SK-N-SH (cell line): ENCODE measurements around the gene SNN. TPM values are rescaled to one million over a fixed set of nuclear protein-coding genes. Genes with fewer than 3 reads are reported as not detected.

Experiments
- CTCF ChIA-PET: fragments of 300-600, 350-600 bp; formaldehyde crosslinking; extraction: SDS; loops from one replicate; lab custom pipeline; 2021; lab: Yijun Ruan, JAX
- POLR2A ChIA-PET: fragments of 350-600 bp; sonication (Branson Sonifier 250); formaldehyde crosslinking; extraction: SDS; loops from one replicate; lab custom pipeline; 2020; ENCODE audit warnings: antibody characterized with exemption, inconsistent platforms; lab: Yijun Ruan, JAX
- DNase-seq: peaks from one replicate; pipeline ENCODE4 v3.0.0; 2012
- H2AFZ ChIP-seq: fragments of 200-600 bp; sonication (generic); 2 replicates; pipeline ENCODE4 v1.8.1; 2016; ENCODE audit warnings: antibody characterized with exemption, mild to moderate bottlenecking, low read depth
- H3F3A ChIP-seq: fragments of 200-600 bp; sonication (generic); replicated peaks from 2 replicates; pipeline ENCODE3; 2016; ENCODE audit warnings: antibody characterized with exemption, mild to moderate bottlenecking; ENCODE audit not compliant: insufficient read depth
- H3K27ac ChIP-seq, 2 experiments: fragments of 200-500 bp in 1 of 2; fragments of 200-600 bp in 1 of 2; sonication (Bioruptor generic) in 1 of 2; sonication (generic), shearing (Covaris generic) in 1 of 2; 2 replicates each; pipeline versions ENCODE4 v1.5.1 to v1.6.1; 2014 to 2016; ENCODE audit warnings: low read depth in 2 of 2, inconsistent platforms in 1 of 2, low read length in 1 of 2, mild to moderate bottlenecking in 1 of 2, mixed read lengths in 1 of 2
- H3K27me3 ChIP-seq: fragments of 200-600 bp; sonication (generic), shearing (Covaris generic); 2 replicates; pipeline ENCODE4 v1.6.1; 2016; ENCODE audit warnings: mixed run types; ENCODE audit not compliant: insufficient read depth
- H3K36me3 ChIP-seq, 2 experiments: fragments of 200-500 bp in 1 of 2; fragments of 200-600 bp in 1 of 2; sonication (Bioruptor generic) in 1 of 2; sonication (generic) in 1 of 2; replicated peaks in 1 of 2; 2 replicates each; pipeline versions ENCODE3 to v1.5.1; 2014 to 2016; ENCODE audit warnings: low read length in 1 of 2, mild to moderate bottlenecking in 1 of 2; ENCODE audit not compliant: insufficient read depth in 2 of 2, control insufficient read depth in 1 of 2
- H3K4me1 ChIP-seq, 2 experiments: fragments of 200-500 bp in 1 of 2; fragments of 200-600 bp in 1 of 2; sonication (Bioruptor generic) in 1 of 2; sonication (generic), shearing (Covaris generic) in 1 of 2; 2 replicates each; pipeline versions ENCODE4 v1.5.1 to v1.6.1; 2014 to 2016; ENCODE audit warnings: low read depth in 1 of 2, low read length in 1 of 2, mixed run types in 1 of 2; ENCODE audit not compliant: insufficient read depth in 2 of 2, control insufficient read depth in 1 of 2
- H3K4me2 ChIP-seq: fragments of 200-600 bp; sonication (generic), shearing (Covaris generic); 2 replicates; pipeline ENCODE4 v1.6.1; 2017; ENCODE audit warnings: mixed run types
- H3K4me3 ChIP-seq, 2 experiments: fragments of 200-500 bp in 1 of 2; fragments of 200-600 bp in 1 of 2; sonication (Bioruptor generic) in 1 of 2; sonication (generic), shearing (Covaris generic) in 1 of 2; 2 replicates each; pipeline versions ENCODE4 v1.5.1 to v1.8.1; 2014 to 2016; ENCODE audit warnings: low read depth in 2 of 2, inconsistent platforms in 1 of 2, low read length in 1 of 2, mild to moderate bottlenecking in 1 of 2, mixed read lengths in 1 of 2, moderate library complexity in 1 of 2
- H3K79me2 ChIP-seq: fragments of 200-600 bp; sonication (generic); 2 replicates; pipeline ENCODE4 v1.8.1; 2017; ENCODE audit warnings: mild to moderate bottlenecking; ENCODE audit not compliant: insufficient read depth
- H3K9ac ChIP-seq: fragments of 200-600 bp; sonication (generic); 2 replicates; pipeline ENCODE4 v1.6.1; 2017; ENCODE audit warnings: mixed run types
- H3K9me2 ChIP-seq: fragments of 200-600 bp; sonication (generic); 2 replicates; pipeline ENCODE4 v1.6.1; 2017; ENCODE audit warnings: mixed run types
- H3K9me3 ChIP-seq: fragments of 200-600 bp; sonication (generic); 2 replicates; pipeline ENCODE4 v1.6.1; 2017; ENCODE audit warnings: mixed run types, mild to moderate bottlenecking, moderate library complexity
- H4K20me1 ChIP-seq: fragments of 200-600 bp; sonication (generic); 2 replicates; pipeline ENCODE4 v1.6.1; 2017; ENCODE audit warnings: mild to moderate bottlenecking, mixed run types; ENCODE audit not compliant: insufficient read depth
- ELF1 ChIP-seq: IDR thresholded peaks from 2 replicates; pipeline ENCODE4 v1.4.0; 2012
- GATA2 ChIP-seq: sonication (generic); formaldehyde crosslinking; IDR thresholded peaks from 2 replicates; pipeline ENCODE4 v1.5.0; 2020; ENCODE audit warnings: mild to moderate bottlenecking, missing genetic modification reagents
- MEF2A ChIP-seq: IDR thresholded peaks from 2 replicates; pipeline ENCODE4 v1.4.0; 2012; ENCODE audit warnings: low read depth, borderline replicate concordance
- MXI1 ChIP-seq: IDR thresholded peaks from 2 replicates; pipeline ENCODE4 v1.6.1; 2012; ENCODE audit warnings: mild to moderate bottlenecking, low read depth, low read length, improper control_type of control experiment
- POLR2AphosphoS5 ChIP-seq: IDR thresholded peaks from 2 replicates; pipeline ENCODE4 v1.6.1; 2012; ENCODE audit warnings: low read depth, low read length
- RAD21 ChIP-seq: IDR thresholded peaks from 2 replicates; pipeline ENCODE4 v1.6.1; 2012; ENCODE audit warnings: mild to moderate bottlenecking, low read length
- RCOR1 ChIP-seq: fragments of 150-350 bp; IDR thresholded peaks from 2 replicates; pipeline ENCODE4 v1.6.1; 2017; ENCODE audit warnings: antibody characterized with exemption, low read length
- SIN3A ChIP-seq: IDR thresholded peaks from 2 replicates; pipeline ENCODE4 v1.6.1; 2012; ENCODE audit warnings: low read depth, mild to moderate bottlenecking, low read length, moderate library complexity, borderline replicate concordance
- SMC3 ChIP-seq: IDR thresholded peaks from 2 replicates; pipeline ENCODE4 v1.6.1; 2012; ENCODE audit warnings: low read depth, low read length, improper control_type of control experiment
- TCF12 ChIP-seq: IDR thresholded peaks from 2 replicates; pipeline ENCODE4 v1.4.0; 2012
- WGBS: methylation state at CpG from one replicate; pipeline ENCODE4 v1.1.6; 2017; ENCODE audit warnings: low lambda C conversion rate; 5-methylcytosine and 5-hydroxymethylcytosine counted together
- polyA plus RNA-seq, 3 experiments: library from polyadenylated mRNA; depleted of rRNA; stranded (reverse); fragments of >200 nt; gene quantifications; 2 replicates each; pipeline ENCODE4 v1.2.3, GENCODE V29; 2012
- TF ChIP-seq, protein P1 (sequence below): fragments of 200-600 bp; sonication (generic); IDR thresholded peaks from 2 replicates; pipeline ENCODE4 v1.6.1; 2017; ENCODE audit warnings: antibody characterized with exemption, mild to moderate bottlenecking, moderate library complexity
- TF ChIP-seq, protein P2 (sequence below): IDR thresholded peaks from 2 replicates; pipeline ENCODE4 v1.4.0; 2012; ENCODE audit warnings: low read depth, borderline replicate concordance
- TF ChIP-seq, protein P3 (sequence below): IDR thresholded peaks from 2 replicates; pipeline ENCODE4; 2012
- TF ChIP-seq, protein P4 (sequence below): fragments of 150-350 bp; IDR thresholded peaks from 2 replicates; pipeline ENCODE4 v1.6.1; 2016; ENCODE audit warnings: mild to moderate bottlenecking, low read depth, low read length

SNN gene
- polyA plus RNA-seq, 1 of the 3 experiments (the other 2 are of a cell fraction) = 15.4 TPM

DNA sequence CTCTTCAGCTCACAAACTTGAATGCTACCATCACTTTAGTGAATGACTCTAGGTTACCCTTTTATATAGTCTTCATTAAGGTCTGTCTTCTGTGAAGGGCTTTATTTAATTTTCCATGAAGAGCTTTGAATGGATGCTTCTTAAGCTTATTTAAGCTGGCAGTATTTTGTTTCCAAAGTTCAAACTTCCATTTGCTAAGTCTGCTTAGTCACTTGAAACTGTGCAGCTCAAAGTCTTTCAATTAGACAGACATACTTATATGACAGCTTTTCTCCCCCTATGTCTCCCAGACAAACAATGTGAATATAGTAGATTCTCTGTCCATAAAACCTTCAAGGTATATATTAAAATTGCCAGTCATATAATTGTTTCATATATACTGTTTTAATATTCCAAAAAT is 50.9 kb downstream of the SNN start:
- H3K4me3 ChIP-seq = no peak overlapping the region
- no peak for DNase-seq

DNA sequence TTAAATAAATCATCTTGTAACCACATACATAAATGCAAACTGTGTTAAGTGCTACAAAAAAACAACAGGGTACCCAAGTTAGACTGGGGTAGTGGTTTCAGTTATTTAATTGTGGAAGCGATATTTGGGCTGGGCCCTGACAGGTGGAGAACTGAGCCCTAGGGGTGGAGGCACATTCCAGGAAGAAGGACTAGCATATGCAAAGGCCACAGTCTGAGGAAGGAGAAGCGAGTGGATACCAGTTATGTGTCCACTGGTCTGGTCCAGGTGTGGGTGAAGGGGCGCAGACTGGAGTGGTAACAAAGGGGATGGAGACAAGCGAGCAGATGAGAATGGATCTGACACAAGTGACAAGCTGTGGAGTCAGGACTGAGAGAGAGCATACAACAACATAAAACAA is 51.5 kb downstream of the SNN start:
- Histone ChIP-seq H3K9me2 (no peaks in the 10 kb centered on the region), H3K4me2 (no peak overlapping the region), H3K4me3 (no peak overlapping the region), H3K36me3 (peaks cover 26 to 68% of the 10 kb centered on the region in 2 experiments), H3K27me3 (no peaks in the 10 kb centered on the region), H3K79me2 (peaks cover 12% of the 10 kb centered on the region), H3K9ac (no peak overlapping the region), H3F3A (peaks cover 10% of the 10 kb centered on the region), H3K4me1 (peaks cover 0 to 4% of the 10 kb centered on the region in 2 experiments; a peak in 1 of 4 replicates), H4K20me1 (no peaks in the 10 kb centered on the region), H2AFZ (no peak overlapping the region), H3K9me3 (no peaks in the 10 kb centered on the region), H3K27ac (no peak overlapping the region)
- POLR2A ChIA-PET = no interaction called here
- CTCF ChIA-PET = interaction anchor here (2.2 kb wide), 1 partner anchor 323 kb away, joined by 14 read pairs; no protein-coding TSS in a partner anchor
- DNase-seq = no peak
- 100% methylated on average over 4 of the region's 4 CpGs for whole genome bisulfite sequencing
- no peak for TF ChIP-seq RAD21
- TF ChIP-seq SMC3 = no peak

More for the DNA sequence above, 50.9 kb downstream of the SNN start:
- Histone ChIP-seq H3K27ac (no peak overlapping the region; a peak in 1 of 4 replicates), H3K27me3 (no peaks in the 10 kb centered on the region), H3K9me2 (no peaks in the 10 kb centered on the region), H3K4me2 (no peak overlapping the region), H3K9me3 (no peaks in the 10 kb centered on the region), H3K9ac (no peak overlapping the region), H2AFZ (no peak overlapping the region), H3K4me1 (peaks cover 0 to 4% of the 10 kb centered on the region in 2 experiments; a peak in 1 of 4 replicates), H4K20me1 (no peaks in the 10 kb centered on the region), H3K36me3 (peaks cover 26 to 68% of the 10 kb centered on the region in 2 experiments), H3K79me2 (peaks cover 15% of the 10 kb centered on the region), H3F3A (peaks cover 10% of the 10 kb centered on the region)
- CTCF ChIA-PET = interaction anchor here (1.1 to 2.2 kb wide), 3 partner anchors 187 to 322 kb away, joined by 5 to 14 read pairs (median 5); no protein-coding TSS in a partner anchor
- TF ChIP-seq SMC3 (no peak), SIN3A (no peak), MEF2A (no peak), ELF1 (no peak), MXI1 (no peak)
- TF ChIP-seq, protein P1, sequence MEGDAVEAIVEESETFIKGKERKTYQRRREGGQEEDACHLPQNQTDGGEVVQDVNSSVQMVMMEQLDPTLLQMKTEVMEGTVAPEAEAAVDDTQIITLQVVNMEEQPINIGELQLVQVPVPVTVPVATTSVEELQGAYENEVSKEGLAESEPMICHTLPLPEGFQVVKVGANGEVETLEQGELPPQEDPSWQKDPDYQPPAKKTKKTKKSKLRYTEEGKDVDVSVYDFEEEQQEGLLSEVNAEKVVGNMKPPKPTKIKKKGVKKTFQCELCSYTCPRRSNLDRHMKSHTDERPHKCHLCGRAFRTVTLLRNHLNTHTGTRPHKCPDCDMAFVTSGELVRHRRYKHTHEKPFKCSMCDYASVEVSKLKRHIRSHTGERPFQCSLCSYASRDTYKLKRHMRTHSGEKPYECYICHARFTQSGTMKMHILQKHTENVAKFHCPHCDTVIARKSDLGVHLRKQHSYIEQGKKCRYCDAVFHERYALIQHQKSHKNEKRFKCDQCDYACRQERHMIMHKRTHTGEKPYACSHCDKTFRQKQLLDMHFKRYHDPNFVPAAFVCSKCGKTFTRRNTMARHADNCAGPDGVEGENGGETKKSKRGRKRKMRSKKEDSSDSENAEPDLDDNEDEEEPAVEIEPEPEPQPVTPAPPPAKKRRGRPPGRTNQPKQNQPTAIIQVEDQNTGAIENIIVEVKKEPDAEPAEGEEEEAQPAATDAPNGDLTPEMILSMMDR = no peak
- POLR2A ChIA-PET = no interaction called here

DNA sequence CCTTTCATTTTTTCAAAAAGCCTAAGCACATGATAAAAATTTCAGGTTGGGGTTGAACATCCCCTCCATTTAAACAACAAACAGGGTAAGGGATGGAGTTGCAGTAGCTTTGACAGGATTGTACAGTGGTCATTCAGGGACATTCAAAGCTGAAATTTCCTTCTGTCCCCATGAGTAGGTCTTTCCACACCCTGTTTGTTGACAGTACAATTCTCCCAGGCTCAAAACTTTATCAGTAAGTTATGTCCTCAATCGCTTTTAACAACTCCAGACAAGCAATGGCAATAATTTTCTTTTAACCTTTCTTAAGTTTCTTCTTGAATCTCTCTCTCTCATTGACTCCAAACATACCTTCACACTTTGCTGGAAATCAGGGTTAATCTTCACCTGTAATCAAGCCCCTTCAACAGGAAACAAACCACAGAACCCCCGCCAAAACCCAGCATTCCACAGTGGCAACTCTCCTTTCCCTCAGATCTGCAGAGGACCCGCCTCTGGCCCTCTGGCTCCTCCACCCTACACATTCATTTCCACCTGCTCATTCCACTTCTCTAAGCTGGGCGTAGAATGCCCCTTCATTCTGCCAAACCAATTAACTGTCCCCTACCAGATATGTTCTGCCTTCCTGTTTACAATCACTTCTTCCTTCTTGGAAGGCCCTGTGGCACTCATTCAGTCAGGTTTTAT is 53.7 kb downstream of the SNN start:
- TF ChIP-seq, protein P2, sequence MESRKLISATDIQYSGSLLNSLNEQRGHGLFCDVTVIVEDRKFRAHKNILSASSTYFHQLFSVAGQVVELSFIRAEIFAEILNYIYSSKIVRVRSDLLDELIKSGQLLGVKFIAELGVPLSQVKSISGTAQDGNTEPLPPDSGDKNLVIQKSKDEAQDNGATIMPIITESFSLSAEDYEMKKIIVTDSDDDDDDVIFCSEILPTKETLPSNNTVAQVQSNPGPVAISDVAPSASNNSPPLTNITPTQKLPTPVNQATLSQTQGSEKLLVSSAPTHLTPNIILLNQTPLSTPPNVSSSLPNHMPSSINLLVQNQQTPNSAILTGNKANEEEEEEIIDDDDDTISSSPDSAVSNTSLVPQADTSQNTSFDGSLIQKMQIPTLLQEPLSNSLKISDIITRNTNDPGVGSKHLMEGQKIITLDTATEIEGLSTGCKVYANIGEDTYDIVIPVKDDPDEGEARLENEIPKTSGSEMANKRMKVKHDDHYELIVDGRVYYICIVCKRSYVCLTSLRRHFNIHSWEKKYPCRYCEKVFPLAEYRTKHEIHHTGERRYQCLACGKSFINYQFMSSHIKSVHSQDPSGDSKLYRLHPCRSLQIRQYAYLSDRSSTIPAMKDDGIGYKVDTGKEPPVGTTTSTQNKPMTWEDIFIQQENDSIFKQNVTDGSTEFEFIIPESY = no peak
- TF ChIP-seq POLR2AphosphoS5 (no peak), GATA2 (CRISPR knock-in tag) (no peak), RCOR1 (no peak), TCF12 (no peak)
- TF ChIP-seq, protein P3, sequence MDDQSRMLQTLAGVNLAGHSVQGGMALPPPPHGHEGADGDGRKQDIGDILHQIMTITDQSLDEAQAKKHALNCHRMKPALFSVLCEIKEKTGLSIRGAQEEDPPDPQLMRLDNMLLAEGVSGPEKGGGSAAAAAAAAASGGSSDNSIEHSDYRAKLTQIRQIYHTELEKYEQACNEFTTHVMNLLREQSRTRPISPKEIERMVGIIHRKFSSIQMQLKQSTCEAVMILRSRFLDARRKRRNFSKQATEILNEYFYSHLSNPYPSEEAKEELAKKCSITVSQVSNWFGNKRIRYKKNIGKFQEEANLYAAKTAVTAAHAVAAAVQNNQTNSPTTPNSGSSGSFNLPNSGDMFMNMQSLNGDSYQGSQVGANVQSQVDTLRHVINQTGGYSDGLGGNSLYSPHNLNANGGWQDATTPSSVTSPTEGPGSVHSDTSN = no peak
- TF ChIP-seq, protein P4, sequence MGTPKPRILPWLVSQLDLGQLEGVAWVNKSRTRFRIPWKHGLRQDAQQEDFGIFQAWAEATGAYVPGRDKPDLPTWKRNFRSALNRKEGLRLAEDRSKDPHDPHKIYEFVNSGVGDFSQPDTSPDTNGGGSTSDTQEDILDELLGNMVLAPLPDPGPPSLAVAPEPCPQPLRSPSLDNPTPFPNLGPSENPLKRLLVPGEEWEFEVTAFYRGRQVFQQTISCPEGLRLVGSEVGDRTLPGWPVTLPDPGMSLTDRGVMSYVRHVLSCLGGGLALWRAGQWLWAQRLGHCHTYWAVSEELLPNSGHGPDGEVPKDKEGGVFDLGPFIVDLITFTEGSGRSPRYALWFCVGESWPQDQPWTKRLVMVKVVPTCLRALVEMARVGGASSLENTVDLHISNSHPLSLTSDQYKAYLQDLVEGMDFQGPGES = no peak
- Histone ChIP-seq H3K4me3 (no peak overlapping the region), H2AFZ (no peak overlapping the region), H3K36me3 (peaks cover 27 to 73% of the 10 kb centered on the region in 2 experiments), H3K9ac (no peak overlapping the region), H3K27ac (no peak overlapping the region), H3K79me2 (peaks cover 31% of the 10 kb centered on the region), H3F3A (no peaks in the 10 kb centered on the region), H3K9me3 (no peaks in the 10 kb centered on the region), H3K9me2 (no peaks in the 10 kb centered on the region), H3K4me1 (peaks cover 0 to 4% of the 10 kb centered on the region in 2 experiments; a peak in 1 of 4 replicates), H4K20me1 (no peaks in the 10 kb centered on the region), H3K4me2 (no peak overlapping the region), H3K27me3 (no peaks in the 10 kb centered on the region)
- WGBS = 95% methylated on average over 4 of the region's 4 CpGs
- no peak for DNase-seq
- ChIA-PET CTCF (interaction anchor here (1.3 to 4.7 kb wide), 2 partner anchors 7 to 326 kb away, joined by 7 to 29 read pairs; no protein-coding TSS in a partner anchor), POLR2A (no interaction called here)
